GM23338 (cell line): ENCODE measurements around the gene TMEM128. TPM values are rescaled to one million over a fixed set of nuclear protein-coding genes. Genes with fewer than 3 reads are reported as not detected.
A peak's percentile ranks its signal among the peaks of the same experiment; 100 is the strongest.
"Not testable (repeated sequence)": the region's sequence is repeated elsewhere in the genome, so short reads cannot be mapped to it uniquely, and the experiment has no call there.

Experiments
- ATAC-seq: fragments of 200-7000 bp; cut with Tn5 transposase; 3 replicates; pipeline ENCODE4 v1.9.1; 2020
- DNase-seq: peaks from one replicate; pipeline ENCODE4 v3.0.0-alpha.2; 2015; ENCODE audit warnings: low spot score
- H2AFZ ChIP-seq: fragments of 200-600 bp; sonication (generic); 2 replicates; pipeline ENCODE4 v1.8.0; 2016; ENCODE audit warnings: antibody characterized with exemption, mild to moderate bottlenecking, moderate library complexity
- H3F3A ChIP-seq: fragments of 200-600 bp; sonication (generic); replicated peaks from 2 replicates; pipeline ENCODE4 v1.8.0; 2017; ENCODE audit warnings: antibody characterized with exemption, mixed run types, low read depth
- H3K27ac ChIP-seq: fragments of 200-600 bp; sonication (generic); 2 replicates; pipeline ENCODE4 v1.6.1; 2016; ENCODE audit warnings: low read depth
- H3K27me3 ChIP-seq: fragments of 200-600 bp; sonication (generic); 2 replicates; pipeline ENCODE4 v1.8.0; 2016; ENCODE audit warnings: mild to moderate bottlenecking, mixed run types, moderate library complexity; ENCODE audit not compliant: insufficient read depth
- H3K36me3 ChIP-seq: fragments of 200-600 bp; sonication (generic); 2 replicates; pipeline ENCODE4 v1.8.0; 2016; ENCODE audit warnings: mild to moderate bottlenecking; ENCODE audit not compliant: insufficient read depth
- H3K4me1 ChIP-seq: fragments of 200-600 bp; sonication (generic); 2 replicates; pipeline ENCODE4 v1.8.0; 2016; ENCODE audit warnings: mild to moderate bottlenecking, moderate library complexity; ENCODE audit not compliant: insufficient read depth
- H3K4me2 ChIP-seq: fragments of 200-600 bp; sonication (generic); 2 replicates; pipeline ENCODE4 v1.7.1; 2017; ENCODE audit warnings: mixed run types
- H3K4me3 ChIP-seq: fragments of 200-600 bp; sonication (generic); 2 replicates; pipeline ENCODE4 v1.6.1; 2016; ENCODE audit warnings: mixed run types
- H3K79me2 ChIP-seq: fragments of 200-600 bp; sonication (generic); replicated peaks from 2 replicates; pipeline ENCODE4 v1.8.0; 2017; ENCODE audit warnings: mild to moderate bottlenecking; ENCODE audit not compliant: insufficient read depth
- H3K9me2 ChIP-seq: fragments of 200-600 bp; sonication (generic); 2 replicates; pipeline ENCODE4 v1.8.0; 2017; ENCODE audit not compliant: insufficient read depth
- H4K20me1 ChIP-seq: fragments of 200-600 bp; sonication (generic); replicated peaks from 2 replicates; pipeline ENCODE4 v1.8.0; 2017; ENCODE audit warnings: mild to moderate bottlenecking; ENCODE audit not compliant: insufficient read depth
- H3K27ac Mint-ChIP-seq: 2 replicates; pipeline ENCODE4 v1.8.0; 2020; ENCODE audit warnings: inconsistent platforms, mild to moderate bottlenecking, moderate library complexity, mixed read lengths
- H3K27me3 Mint-ChIP-seq: 3 replicates; pipeline ENCODE4 v1.8.0; 2022; ENCODE audit warnings: low read depth, mild to moderate bottlenecking, moderate library complexity, mixed read lengths, inconsistent platforms; ENCODE audit not compliant: insufficient read depth, poor library complexity
- H3K36me3 Mint-ChIP-seq: 3 replicates; pipeline ENCODE4 v1.8.0; 2021; ENCODE audit warnings: low read depth, mild to moderate bottlenecking, inconsistent platforms, moderate library complexity, mixed read lengths
- H3K4me1 Mint-ChIP-seq: 3 replicates; pipeline ENCODE4 v1.8.0; 2020; ENCODE audit warnings: mild to moderate bottlenecking, inconsistent platforms, mixed read lengths
- H3K4me3 Mint-ChIP-seq: 3 replicates; pipeline ENCODE4 v1.8.0; 2021; ENCODE audit warnings: moderate library complexity, mild to moderate bottlenecking, inconsistent platforms, mixed read lengths
- H3K9me3 Mint-ChIP-seq: 3 replicates; pipeline ENCODE4 v1.8.0; 2020; ENCODE audit warnings: moderate library complexity, mild to moderate bottlenecking, inconsistent platforms, mixed read lengths
- CREB1 ChIP-seq: fragments of 250-450 bp; sonication (Bioruptor Pico); IDR thresholded peaks from 2 replicates; pipeline ENCODE4 v1.5.0; 2020; ENCODE audit warnings: low read depth, mild to moderate bottlenecking, moderate library complexity
- EZH2phosphoT487 ChIP-seq: fragments of 200-600 bp; sonication (generic); IDR thresholded peaks from one replicate; pipeline ENCODE4 v1.8.1; 2018; ENCODE audit warnings: antibody characterized with exemption; ENCODE audit not compliant: unreplicated experiment
- JUNB ChIP-seq: IDR thresholded peaks from one replicate; pipeline ENCODE4 v1.6.1; 2016; ENCODE audit warnings: antibody characterized with exemption; ENCODE audit not compliant: unreplicated experiment
- NANOG ChIP-seq: IDR thresholded peaks from 2 replicates; pipeline ENCODE4 v1.6.1; 2016; ENCODE audit warnings: antibody characterized with exemption, borderline replicate concordance
- ZNF114 ChIP-seq: fragments of 250-450 bp; sonication (Bioruptor Pico); IDR thresholded peaks from 2 replicates; pipeline ENCODE4 v1.5.0; 2020; ENCODE audit warnings: mild to moderate bottlenecking, moderate library complexity
- ZNF331 ChIP-seq: fragments of 250-450 bp; sonication (Bioruptor Pico); IDR thresholded peaks from 2 replicates; pipeline ENCODE4 v1.5.0; 2020; ENCODE audit warnings: low read depth, mild to moderate bottlenecking, moderate library complexity
- polyA plus RNA-seq: library from polyadenylated mRNA; unstranded; fragments of >200 nt; fragmentation: Nextera tagmentation; extraction: Ambion mirVana; gene quantifications from 2 replicates; pipeline ENCODE4 v1.2.1, GENCODE V29; 2016
- total RNA-seq: library from RNA; depleted of rRNA; stranded (reverse); fragments of >200 nt; shearing (Covaris generic); gene quantifications from 2 replicates; pipeline ENCODE4 v1.2.3, GENCODE V29; 2014
- TF ChIP-seq, protein P1 (sequence below): IDR thresholded peaks from 2 replicates; pipeline ENCODE4 v1.6.1; 2016; ENCODE audit warnings: antibody characterized with exemption
- TF ChIP-seq, protein P2 (sequence below): fragments of 250-450 bp; sonication (Bioruptor Pico); IDR thresholded peaks from 2 replicates; pipeline ENCODE4 v1.5.0; 2020; ENCODE audit warnings: mild to moderate bottlenecking, moderate library complexity
- TF ChIP-seq, protein P3 (sequence below): IDR thresholded peaks from one replicate; pipeline ENCODE4 v1.6.1; 2018; ENCODE audit warnings: antibody characterized with exemption; ENCODE audit not compliant: unreplicated experiment
- TF ChIP-seq, protein P4 (sequence below), 2 experiments: fragments of 200-600 bp in 1 of 2; sonication (generic) in 1 of 2; conservative IDR thresholded peaks; 2 replicates each; pipeline versions ENCODE4 v1.5.1 to v1.6.1; 2016 to 2017; ENCODE audit warnings: antibody characterized with exemption in 2 of 2, low read depth in 2 of 2, mild to moderate bottlenecking in 2 of 2, moderate library complexity in 1 of 2

TMEM128 gene
- total and polyA plus RNA-seq, 2 experiments from 2014 or later: 22.7 to 25.9 TPM

DNA sequence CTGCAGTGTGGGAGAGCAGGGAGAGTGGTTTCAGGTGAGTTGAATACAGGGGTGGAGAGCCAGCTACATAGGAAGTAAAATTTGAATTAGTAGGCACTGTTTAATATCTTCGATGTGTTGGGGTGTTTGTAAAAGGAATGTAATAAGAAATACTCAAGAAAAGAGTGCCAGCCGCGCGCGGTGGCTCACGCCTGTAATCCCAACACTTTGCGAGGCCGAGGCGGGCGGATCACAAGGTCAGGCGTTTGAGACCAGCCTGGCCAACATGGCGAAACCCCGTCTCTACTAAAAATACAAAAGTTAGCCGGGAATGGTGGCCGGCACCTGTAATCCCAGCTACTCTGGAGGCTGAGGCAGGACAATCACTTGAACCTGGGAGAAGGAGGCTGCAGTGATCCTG, 1.3 kb upstream of the TMEM128 start:
- H3K4me1 ChIP-seq, H3K36me3 ChIP-seq, H4K20me1 ChIP-seq, H3K27ac Mint-ChIP-seq, H3K27me3 Mint-ChIP-seq, ATAC-seq, DNase-seq, H3K79me2 ChIP-seq, H3F3A ChIP-seq, H3K27ac ChIP-seq, H3K27me3 ChIP-seq, H2AFZ ChIP-seq, H3K9me2 ChIP-seq, H3K9me3 Mint-ChIP-seq: not testable (repeated sequence)
- peak overlapping the region; percentile 91 for H3K4me3 Mint-ChIP-seq
- peaks cover 11% of the 10 kb centered on the region; the same call in 2 of the 3 replicates for H3K36me3 Mint-ChIP-seq
- Histone ChIP-seq H3K4me2 (peak overlapping the region; percentile 94), H3K4me3 (peak overlapping the region; percentile 89)
- peaks cover 11% of the 10 kb centered on the region for H3K4me1 Mint-ChIP-seq

DNA sequence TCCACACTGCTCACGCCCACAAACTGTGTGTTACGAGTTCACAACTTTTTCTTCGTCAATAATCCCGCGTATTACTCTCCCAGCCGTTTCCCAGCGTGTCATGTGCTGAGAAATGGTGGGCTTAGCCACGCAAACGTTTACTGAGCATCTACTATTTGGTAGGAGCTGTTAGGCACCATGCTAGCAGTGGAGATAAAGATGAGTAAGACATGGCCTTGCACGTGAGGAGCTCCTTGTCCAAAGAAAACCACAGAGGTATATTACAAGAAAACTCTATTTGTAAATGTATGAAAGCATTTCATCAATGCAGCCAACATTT, 821 bp upstream of the TMEM128 start:
- peak overlapping the region; percentile 94 for H3K4me2 ChIP-seq
- peaks cover 4% of the 10 kb centered on the region for H3K79me2 ChIP-seq
- ATAC-seq (no peak), DNase-seq (no peak)
- Mint-ChIP-seq H3K27ac (peak overlapping the region; percentile 97), H3K4me1 (peaks cover 11% of the 10 kb centered on the region), H3K9me3 (no peaks in the 10 kb centered on the region), H3K36me3 (peaks cover 14% of the 10 kb centered on the region), H3K4me3 (peak overlapping the region; percentile 91), H3K27me3 (peaks cover 3% of the 10 kb centered on the region)
- H3K36me3 ChIP-seq: peaks cover 3% of the 10 kb centered on the region; the same call in 1 of the 2 replicates
- H3F3A ChIP-seq: 0 out of 2 replicates have a peak, but pooled peaks cover 3% of the 10 kb centered on the region
- no peaks in the 10 kb centered on the region for H4K20me1 ChIP-seq
- peaks cover 9% of the 10 kb centered on the region; the same call in 1 of the 2 replicates for H3K27me3 ChIP-seq
- H3K27ac ChIP-seq: peak overlapping the region; percentile 88
- peak overlapping the region; percentile 96 for H2AFZ ChIP-seq
- H3K4me1 ChIP-seq: peaks cover 7% of the 10 kb centered on the region
- TF ChIP-seq, protein P1, sequence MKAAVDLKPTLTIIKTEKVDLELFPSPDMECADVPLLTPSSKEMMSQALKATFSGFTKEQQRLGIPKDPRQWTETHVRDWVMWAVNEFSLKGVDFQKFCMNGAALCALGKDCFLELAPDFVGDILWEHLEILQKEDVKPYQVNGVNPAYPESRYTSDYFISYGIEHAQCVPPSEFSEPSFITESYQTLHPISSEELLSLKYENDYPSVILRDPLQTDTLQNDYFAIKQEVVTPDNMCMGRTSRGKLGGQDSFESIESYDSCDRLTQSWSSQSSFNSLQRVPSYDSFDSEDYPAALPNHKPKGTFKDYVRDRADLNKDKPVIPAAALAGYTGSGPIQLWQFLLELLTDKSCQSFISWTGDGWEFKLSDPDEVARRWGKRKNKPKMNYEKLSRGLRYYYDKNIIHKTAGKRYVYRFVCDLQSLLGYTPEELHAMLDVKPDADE: no peak
- no peak for TF ChIP-seq JUNB
- no peak for TF ChIP-seq CREB1 (CRISPR knock-in tag)
- TF ChIP-seq, protein P2, sequence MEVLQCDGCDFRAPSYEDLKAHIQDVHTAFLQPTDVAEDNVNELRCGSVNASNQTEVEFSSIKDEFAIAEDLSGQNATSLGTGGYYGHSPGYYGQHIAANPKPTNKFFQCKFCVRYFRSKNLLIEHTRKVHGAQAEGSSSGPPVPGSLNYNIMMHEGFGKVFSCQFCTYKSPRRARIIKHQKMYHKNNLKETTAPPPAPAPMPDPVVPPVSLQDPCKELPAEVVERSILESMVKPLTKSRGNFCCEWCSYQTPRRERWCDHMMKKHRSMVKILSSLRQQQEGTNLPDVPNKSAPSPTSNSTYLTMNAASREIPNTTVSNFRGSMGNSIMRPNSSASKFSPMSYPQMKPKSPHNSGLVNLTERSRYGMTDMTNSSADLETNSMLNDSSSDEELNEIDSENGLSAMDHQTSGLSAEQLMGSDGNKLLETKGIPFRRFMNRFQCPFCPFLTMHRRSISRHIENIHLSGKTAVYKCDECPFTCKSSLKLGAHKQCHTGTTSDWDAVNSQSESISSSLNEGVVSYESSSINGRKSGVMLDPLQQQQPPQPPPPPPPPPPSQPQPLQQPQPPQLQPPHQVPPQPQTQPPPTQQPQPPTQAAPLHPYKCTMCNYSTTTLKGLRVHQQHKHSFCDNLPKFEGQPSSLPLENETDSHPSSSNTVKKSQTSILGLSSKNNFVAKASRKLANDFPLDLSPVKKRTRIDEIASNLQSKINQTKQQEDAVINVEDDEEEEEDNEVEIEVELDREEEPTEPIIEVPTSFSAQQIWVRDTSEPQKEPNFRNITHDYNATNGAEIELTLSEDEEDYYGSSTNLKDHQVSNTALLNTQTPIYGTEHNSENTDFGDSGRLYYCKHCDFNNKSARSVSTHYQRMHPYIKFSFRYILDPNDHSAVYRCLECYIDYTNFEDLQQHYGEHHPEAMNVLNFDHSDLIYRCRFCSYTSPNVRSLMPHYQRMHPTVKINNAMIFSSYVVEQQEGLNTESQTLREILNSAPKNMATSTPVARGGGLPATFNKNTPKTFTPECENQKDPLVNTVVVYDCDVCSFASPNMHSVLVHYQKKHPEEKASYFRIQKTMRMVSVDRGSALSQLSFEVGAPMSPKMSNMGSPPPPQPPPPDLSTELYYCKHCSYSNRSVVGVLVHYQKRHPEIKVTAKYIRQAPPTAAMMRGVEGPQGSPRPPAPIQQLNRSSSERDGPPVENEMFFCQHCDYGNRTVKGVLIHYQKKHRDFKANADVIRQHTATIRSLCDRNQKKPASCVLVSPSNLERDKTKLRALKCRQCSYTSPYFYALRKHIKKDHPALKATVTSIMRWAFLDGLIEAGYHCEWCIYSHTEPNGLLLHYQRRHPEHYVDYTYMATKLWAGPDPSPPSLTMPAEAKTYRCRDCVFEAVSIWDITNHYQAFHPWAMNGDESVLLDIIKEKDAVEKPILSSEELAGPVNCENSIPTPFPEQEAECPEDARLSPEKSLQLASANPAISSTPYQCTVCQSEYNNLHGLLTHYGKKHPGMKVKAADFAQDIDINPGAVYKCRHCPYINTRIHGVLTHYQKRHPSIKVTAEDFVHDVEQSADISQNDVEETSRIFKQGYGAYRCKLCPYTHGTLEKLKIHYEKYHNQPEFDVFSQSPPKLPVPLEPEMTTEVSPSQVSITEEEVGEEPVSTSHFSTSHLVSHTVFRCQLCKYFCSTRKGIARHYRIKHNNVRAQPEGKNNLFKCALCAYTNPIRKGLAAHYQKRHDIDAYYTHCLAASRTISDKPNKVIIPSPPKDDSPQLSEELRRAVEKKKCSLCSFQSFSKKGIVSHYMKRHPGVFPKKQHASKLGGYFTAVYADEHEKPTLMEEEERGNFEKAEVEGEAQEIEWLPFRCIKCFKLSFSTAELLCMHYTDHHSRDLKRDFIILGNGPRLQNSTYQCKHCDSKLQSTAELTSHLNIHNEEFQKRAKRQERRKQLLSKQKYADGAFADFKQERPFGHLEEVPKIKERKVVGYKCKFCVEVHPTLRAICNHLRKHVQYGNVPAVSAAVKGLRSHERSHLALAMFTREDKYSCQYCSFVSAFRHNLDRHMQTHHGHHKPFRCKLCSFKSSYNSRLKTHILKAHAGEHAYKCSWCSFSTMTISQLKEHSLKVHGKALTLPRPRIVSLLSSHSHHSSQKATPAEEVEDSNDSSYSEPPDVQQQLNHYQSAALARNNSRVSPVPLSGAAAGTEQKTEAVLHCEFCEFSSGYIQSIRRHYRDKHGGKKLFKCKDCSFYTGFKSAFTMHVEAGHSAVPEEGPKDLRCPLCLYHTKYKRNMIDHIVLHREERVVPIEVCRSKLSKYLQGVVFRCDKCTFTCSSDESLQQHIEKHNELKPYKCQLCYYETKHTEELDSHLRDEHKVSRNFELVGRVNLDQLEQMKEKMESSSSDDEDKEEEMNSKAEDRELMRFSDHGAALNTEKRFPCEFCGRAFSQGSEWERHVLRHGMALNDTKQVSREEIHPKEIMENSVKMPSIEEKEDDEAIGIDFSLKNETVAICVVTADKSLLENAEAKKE (CRISPR knock-in tag): no peak
- TF ChIP-seq, protein P3, sequence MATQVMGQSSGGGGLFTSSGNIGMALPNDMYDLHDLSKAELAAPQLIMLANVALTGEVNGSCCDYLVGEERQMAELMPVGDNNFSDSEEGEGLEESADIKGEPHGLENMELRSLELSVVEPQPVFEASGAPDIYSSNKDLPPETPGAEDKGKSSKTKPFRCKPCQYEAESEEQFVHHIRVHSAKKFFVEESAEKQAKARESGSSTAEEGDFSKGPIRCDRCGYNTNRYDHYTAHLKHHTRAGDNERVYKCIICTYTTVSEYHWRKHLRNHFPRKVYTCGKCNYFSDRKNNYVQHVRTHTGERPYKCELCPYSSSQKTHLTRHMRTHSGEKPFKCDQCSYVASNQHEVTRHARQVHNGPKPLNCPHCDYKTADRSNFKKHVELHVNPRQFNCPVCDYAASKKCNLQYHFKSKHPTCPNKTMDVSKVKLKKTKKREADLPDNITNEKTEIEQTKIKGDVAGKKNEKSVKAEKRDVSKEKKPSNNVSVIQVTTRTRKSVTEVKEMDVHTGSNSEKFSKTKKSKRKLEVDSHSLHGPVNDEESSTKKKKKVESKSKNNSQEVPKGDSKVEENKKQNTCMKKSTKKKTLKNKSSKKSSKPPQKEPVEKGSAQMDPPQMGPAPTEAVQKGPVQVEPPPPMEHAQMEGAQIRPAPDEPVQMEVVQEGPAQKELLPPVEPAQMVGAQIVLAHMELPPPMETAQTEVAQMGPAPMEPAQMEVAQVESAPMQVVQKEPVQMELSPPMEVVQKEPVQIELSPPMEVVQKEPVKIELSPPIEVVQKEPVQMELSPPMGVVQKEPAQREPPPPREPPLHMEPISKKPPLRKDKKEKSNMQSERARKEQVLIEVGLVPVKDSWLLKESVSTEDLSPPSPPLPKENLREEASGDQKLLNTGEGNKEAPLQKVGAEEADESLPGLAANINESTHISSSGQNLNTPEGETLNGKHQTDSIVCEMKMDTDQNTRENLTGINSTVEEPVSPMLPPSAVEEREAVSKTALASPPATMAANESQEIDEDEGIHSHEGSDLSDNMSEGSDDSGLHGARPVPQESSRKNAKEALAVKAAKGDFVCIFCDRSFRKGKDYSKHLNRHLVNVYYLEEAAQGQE: no peak
- TF ChIP-seq ZNF331: no peak
- TF ChIP-seq, protein P4, sequence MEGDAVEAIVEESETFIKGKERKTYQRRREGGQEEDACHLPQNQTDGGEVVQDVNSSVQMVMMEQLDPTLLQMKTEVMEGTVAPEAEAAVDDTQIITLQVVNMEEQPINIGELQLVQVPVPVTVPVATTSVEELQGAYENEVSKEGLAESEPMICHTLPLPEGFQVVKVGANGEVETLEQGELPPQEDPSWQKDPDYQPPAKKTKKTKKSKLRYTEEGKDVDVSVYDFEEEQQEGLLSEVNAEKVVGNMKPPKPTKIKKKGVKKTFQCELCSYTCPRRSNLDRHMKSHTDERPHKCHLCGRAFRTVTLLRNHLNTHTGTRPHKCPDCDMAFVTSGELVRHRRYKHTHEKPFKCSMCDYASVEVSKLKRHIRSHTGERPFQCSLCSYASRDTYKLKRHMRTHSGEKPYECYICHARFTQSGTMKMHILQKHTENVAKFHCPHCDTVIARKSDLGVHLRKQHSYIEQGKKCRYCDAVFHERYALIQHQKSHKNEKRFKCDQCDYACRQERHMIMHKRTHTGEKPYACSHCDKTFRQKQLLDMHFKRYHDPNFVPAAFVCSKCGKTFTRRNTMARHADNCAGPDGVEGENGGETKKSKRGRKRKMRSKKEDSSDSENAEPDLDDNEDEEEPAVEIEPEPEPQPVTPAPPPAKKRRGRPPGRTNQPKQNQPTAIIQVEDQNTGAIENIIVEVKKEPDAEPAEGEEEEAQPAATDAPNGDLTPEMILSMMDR (conservative IDR thresholded peaks at IDR 0.05; ENCODE audit: low read depth in 2 of 2): no peak
- no peak for TF ChIP-seq ZNF114 (CRISPR knock-in tag)
- no peak for TF ChIP-seq NANOG
- no peak for TF ChIP-seq EZH2phosphoT487
- no peaks in the 10 kb centered on the region for H3K9me2 ChIP-seq
- H3K4me3 ChIP-seq: peak overlapping the region; percentile 89
